HL-60 (cell line): ENCODE results near the gene SRPK2.

ENCODE experiments used
- GABPA ChIP-seq: IDR thresholded peaks from 2 replicates; pipeline ENCODE4 v1.6.1; 2012; ENCODE audit warnings: low read depth
- POLR2AphosphoS5 ChIP-seq: IDR thresholded peaks from 2 replicates; pipeline ENCODE4 v1.6.1; 2012; ENCODE audit warnings: low read depth
- TF ChIP-seq, protein P1 (sequence below): IDR thresholded peaks from one replicate; pipeline ENCODE4 v1.5.1; 2011; ENCODE audit warnings: low read length, control low read depth, inconsistent platforms; ENCODE audit not compliant: insufficient read depth

DNA sequence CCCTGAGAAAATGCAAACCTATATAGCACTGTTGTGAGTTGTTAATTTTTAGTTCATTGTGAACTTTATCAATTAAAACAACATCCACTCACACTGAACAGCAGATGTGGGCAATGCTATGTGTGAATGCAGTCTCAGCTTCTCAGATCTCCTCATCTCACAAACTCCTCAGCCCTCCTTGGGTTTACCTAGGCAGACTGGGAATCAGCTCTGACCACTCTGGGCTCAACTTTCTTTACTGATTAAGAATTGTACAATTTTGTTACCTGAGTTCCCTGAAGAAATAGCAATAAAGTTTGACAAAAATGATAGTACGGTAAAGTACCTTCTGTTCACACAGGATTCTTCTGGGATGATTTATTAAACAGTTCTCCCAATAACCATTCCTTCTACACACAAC, 124.0 kb downstream of the SRPK2 start:
- TF ChIP-seq, protein P1, sequence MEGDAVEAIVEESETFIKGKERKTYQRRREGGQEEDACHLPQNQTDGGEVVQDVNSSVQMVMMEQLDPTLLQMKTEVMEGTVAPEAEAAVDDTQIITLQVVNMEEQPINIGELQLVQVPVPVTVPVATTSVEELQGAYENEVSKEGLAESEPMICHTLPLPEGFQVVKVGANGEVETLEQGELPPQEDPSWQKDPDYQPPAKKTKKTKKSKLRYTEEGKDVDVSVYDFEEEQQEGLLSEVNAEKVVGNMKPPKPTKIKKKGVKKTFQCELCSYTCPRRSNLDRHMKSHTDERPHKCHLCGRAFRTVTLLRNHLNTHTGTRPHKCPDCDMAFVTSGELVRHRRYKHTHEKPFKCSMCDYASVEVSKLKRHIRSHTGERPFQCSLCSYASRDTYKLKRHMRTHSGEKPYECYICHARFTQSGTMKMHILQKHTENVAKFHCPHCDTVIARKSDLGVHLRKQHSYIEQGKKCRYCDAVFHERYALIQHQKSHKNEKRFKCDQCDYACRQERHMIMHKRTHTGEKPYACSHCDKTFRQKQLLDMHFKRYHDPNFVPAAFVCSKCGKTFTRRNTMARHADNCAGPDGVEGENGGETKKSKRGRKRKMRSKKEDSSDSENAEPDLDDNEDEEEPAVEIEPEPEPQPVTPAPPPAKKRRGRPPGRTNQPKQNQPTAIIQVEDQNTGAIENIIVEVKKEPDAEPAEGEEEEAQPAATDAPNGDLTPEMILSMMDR = no peak
- TF ChIP-seq POLR2AphosphoS5 (no peak), GABPA (no peak)
